ENCODE data around the gene OPRD1.
"Not testable (repeated sequence)": the region's sequence is repeated elsewhere in the genome, so short reads cannot be mapped to it uniquely, and the experiment has no call there.

Gene OPRD1

GRCh38 chr1:28811766-28812668, at the start of gene OPRD1:
TSS of gene OPRD1 (plus strand) at chr1:28812170. CDS start at chr1:28812384, 214 bp downstream.
- DNase-seq = no peak

- no peak for DNase-seq
Observed at GRCh38 chr1:28766532-28767183, 45.3 kb upstream of the OPRD1 start.

DNA sequence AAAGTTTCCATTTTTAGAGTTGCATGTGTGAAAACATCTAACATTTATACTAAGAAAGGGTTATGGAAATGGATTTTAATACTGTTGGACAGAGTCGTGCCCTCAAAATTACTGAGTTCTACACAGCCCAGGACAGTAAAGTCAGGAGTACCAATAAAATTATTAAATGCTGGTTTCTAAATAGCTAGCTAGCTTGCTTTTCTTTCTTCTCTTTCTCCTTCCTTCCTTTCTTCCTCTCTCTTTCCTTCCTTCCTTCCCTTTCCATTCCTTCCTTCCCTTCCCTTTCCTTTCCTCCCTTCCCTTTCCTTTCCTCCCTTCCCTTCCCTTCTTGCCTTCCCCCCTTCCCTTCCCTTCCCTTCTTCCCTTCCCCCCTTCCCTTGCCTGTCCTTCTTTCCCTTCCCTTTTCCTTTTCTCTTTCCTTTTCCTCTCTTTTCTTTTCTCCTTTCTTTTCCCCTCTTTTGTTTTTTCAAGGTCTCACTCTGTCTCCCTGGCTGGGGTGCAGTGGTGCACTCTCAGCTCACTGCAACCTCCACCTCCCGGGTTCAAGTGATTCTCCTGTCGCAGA, 41.3 kb upstream of the OPRD1 start:
- DNase-seq = no peak

GRCh38 chr1:28771921-28772320, 40.0 kb upstream of the OPRD1 start:
- not testable (repeated sequence) for DNase-seq

DNA sequence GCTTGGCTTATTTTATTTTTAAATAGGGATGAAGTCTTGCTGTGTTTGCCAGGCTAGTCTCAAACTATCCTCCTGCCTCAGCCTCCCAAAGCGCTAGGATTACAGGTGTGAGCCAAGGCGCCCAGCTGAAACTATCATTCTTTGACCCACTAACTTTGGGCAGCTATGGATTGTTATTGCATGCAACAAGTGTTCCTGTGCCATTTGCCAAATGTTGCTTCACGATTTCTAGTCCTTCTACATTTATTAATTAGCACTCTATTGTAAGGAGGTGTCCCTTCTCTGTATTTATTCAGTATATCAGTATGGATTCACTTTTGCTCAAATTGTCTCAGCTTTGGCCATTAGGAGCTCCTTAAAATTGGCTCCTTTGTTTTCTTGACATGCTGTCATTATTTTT, 38.9 kb upstream of the OPRD1 start:
- DNase-seq = no peak

- no peak for DNase-seq
Observed at GRCh38 chr1:28775121-28775942, 36.6 kb upstream of the OPRD1 start.

DNA sequence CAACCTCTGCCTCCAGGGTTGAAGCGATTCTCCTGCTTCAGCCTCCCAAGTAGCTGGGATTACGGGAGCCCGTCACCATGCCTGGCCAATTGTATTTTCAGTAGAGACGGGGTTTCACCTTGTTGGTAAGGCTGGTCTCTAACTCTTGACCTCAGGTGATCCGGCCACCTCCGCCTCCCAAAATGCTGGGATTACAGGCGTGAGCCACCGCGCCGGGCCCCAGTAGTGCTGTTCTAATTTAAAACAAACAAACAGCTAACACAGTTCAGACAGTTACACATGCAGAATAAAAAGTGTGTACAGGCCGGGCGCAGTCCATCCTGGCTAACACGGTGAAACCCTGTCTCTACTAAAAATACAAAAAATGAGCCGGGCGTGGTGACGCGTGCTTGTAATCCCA, 35.6 kb upstream of the OPRD1 start:
- DNase-seq = no peak

GRCh38 chr1:28778021-28778420, 33.9 kb upstream of the OPRD1 start:
- DNase-seq = no peak

DNA sequence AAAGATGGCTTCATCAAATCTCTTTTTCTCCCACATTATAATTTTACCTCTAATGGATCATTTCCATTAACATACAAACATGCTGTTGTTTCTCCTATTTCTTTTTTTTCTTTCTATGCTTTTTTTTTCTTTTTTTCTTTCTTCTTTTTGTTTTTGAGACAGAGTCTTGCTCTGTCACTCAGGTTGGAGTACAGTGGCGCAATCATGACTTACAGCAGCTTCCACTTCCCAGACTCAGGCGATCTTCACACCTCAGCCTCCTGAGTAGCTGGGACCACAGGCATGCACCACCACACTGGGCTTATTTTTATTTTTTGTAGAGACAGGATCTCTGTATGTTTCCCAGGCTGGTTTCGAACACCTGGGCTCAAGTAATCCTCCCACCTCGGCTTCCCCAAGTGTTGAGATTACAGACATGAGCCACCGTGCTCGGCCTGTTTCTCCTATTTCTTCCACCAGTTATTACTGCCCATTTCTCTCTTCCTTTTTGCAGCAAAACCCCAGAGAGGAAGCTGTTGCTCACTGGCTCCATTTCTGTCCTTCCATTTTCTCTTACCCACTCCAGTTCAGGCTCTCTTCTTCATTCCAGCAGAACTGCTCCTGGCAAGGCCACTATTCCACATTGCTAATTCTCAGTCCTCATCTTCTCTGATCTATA, 32.1 kb upstream of the OPRD1 start:
- DNase-seq = no peak

DNA sequence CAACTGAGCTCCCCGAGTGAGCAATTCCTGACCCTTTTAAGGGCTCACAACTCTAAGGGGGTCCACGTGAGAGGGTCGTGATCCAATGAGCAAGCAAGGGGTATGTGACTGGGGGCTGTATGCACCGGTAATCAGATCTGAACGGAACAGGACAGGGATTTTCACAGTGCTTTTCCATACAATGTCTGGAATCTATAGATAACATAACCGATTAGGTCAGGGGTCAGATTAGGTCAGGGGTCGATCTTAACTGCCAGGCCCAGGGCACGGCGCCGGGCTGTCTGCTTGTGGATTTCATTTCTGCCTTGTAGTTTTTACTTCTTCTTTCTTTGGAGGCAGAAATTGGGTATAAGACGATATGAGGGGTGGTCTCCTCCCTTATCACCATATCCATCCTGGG, 30.7 kb upstream of the OPRD1 start:
- DNase-seq = no peak

DNA sequence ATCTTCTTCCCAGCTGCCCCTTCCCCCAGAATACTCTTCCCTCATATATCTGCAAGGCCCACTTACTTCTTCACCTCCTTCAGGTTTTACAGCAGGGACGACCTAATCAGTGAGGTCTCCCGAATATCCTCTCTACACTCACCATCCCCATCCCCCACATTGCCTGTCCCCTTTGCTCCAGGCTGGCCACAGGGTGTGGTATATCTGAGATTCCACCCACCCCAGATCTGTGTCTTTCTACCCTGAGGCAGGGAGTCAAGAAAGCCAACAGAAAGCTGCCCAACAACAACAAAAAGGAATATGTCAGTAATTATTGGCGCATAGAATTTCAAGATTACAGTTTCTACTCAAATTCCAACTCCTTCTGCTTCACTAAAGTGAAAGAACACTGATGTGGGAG, 30.0 kb upstream of the OPRD1 start:
- DNase-seq = no peak

GRCh38 chr1:28783363-28783762, 28.6 kb upstream of the OPRD1 start:
- DNase-seq = no peak

DNA sequence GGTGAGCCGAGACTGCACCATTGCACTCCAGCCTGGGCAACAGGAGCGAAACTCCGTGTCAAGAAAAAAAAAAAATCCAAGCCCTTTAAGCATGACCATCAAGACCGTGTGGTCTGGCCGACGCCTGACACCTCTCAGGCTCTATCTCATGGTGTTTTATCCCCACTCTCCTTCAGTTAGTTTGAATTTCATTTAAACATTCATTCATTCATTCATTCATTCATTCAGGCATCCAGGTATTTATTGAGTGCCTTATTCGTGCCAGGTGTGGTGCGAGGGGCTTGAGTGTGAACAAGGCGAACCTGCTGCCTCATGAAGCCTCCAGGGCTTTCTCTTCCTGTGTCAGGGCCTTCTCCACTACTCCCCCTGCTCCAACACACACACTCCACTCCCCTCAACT, 22.6 kb upstream of the OPRD1 start:
- DNase-seq = no peak

DNA sequence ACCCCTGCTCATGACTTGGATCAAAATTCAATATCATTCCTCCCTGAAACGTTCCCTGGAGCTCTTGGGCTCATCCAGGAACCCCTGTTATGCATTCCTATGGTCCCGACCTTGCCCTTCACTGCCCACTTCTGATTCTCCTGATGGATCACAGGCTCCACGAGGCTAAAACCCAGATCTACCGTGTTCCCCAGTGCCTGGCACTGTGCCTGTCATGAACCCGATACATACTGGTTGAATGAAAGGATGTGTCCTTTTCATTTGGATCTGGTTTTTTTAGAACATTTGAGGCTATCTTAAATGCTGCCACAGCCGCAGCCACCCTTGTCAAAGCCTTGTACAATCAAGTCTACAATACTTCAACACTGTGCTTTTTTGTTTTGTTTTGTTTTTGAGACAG, 22.2 kb upstream of the OPRD1 start:
- no peak for DNase-seq

DNA sequence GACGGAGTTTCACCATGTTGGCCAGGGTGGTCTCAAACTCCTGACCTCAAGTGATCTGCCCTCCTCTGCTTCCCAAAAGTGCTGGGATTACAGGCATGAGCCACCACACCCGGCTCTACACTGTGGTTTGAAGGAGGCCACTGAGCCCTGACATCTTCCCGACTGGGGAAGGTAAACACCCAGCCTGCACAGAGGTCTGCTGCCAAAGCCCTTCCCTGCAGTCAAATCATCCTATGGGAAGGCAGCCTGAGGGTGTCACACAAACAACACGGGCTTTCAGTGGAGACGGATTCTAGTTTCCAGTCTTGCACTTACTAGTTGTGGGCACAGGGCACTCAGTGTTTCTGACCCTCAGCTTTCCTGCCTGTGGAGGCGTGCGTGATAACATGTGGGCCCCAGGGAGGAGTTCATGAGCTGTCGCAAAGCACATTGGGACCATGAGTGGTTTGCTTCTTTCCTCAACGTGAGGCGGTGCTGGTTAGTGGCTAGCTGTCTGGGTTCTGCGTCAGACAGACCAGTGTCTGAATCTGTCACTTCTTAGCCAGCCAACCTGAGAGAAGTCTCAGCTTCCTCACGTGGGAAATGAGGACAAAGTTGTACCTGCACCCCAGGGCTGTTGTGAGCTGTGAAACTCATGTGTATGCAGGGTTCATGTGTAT, 21.5 kb upstream of the OPRD1 start:
- no peak for DNase-seq

- not testable (repeated sequence) for DNase-seq
Observed at GRCh38 chr1:28791929-28792328, 20.0 kb upstream of the OPRD1 start.

GRCh38 chr1:28792644-28793121, 19.3 kb upstream of the OPRD1 start:
- DNase-seq = no peak

GRCh38 chr1:28794582-28794981, 17.4 kb upstream of the OPRD1 start:
- not testable (repeated sequence) for DNase-seq

DNA sequence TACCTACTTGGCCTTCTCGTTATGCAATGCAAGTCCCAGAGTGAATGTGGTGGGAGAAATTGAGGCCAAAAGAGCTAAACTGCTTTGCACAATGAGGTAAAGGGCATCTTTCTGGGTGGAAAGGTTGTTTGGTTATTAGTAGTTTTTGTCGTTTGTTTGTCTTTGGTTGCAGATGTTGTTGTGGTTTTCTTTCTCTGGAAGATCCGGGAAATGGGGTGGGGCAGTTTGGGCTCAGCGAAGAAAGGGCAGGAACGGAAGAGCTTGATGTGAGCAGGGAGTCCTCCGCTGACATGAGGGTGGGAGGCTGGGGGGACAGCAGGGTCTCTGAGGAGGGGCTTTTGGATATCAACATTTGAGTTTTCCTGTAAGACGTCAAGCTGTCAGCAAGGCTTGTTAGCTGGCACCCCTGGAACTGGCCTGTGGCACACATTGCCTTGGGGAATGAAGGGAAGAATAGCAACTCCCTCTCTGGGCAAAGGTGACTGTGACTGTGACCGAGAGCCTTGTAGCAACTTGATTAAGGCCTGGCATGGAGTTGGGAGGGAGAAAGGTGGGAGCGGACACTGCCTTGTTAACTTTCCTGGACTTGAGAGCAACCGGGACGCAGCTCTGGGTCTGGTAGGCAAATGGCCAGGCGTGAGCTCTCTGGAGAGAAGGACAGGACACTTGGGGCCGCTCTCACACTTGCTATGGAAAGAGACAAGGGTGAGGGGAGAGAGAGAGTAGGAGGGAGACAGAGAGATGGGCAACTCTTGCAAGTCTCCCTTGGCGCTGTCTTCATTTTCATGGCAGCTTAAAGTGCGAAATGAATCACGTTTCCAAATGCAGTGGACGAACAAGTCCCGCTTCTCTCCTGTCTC, 15.4 kb upstream of the OPRD1 start:
- no peak for DNase-seq

- DNase-seq = no peak
Observed at GRCh38 chr1:28800324-28800723, 11.6 kb upstream of the OPRD1 start.

DNA sequence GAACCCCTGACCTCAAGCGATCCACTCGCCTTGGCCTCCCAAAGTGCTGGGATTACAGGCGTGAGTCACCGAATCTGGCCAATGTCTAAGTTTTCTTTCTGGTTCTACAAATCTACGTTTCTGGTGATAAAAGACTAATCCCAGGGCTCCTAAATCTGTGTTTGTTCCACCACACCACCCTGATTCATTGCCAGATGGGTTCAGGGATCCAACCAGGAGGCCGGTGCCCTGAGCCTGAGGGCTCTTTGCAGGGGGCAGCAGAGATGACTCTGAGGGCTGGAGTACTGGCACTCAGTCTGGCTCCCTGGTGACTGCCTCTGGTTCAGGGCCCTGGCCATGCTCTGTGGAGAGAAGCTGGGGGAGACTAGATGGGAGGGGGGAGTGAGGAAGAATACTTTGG, 10.5 kb upstream of the OPRD1 start:
- DNase-seq = no peak
